Stimulated activated CD8-positive, alpha-beta memory T cell treated with anti-CD3 and anti-CD28 coated beads, Interleukin-7, amount 100 ng/mL, for 1 hour (primary cell): Measurements from ENCODE around the gene BCR.

Experiments
- DNase-seq, 2 donors: peaks; one replicate each; pipeline ENCODE4 v3.0.0-alpha.2; 2020; ENCODE audit warnings: low read depth in 2 of 2

Gene BCR

GRCh38 chr22:23175817-23176644 lies 4.3 kb upstream of the BCR start:
- no peak for DNase-seq

GRCh38 chr22:23176645-23177027 lies 3.7 kb upstream of the BCR start:
- no peak for DNase-seq

- no peak for DNase-seq
These were observed 3.1 kb upstream of the BCR start for GRCh38 chr22:23177197-23177596.

- DNase-seq: peak; percentile 38
These were observed 1.6 kb upstream of the BCR start for GRCh38 chr22:23178512-23179254.

GRCh38 chr22:23179381-23180299 lies 669 bp upstream of the BCR start:
- DNase-seq: no peak

GRCh38 chr22:23180893-23181720 lies 798 bp downstream of the BCR start:
- DNase-seq: no peak

- DNase-seq: no peak
These were observed 1.5 kb downstream of the BCR start for GRCh38 chr22:23181721-23182308.

GRCh38 chr22:23182309-23183060 lies 2.2 kb downstream of the BCR start:
- no peak for DNase-seq

GRCh38 chr22:23183061-23183698 lies 2.9 kb downstream of the BCR start:
- DNase-seq: no peak

GRCh38 chr22:23184100-23184763 lies 3.9 kb downstream of the BCR start:
- DNase-seq: no peak

- no peak for DNase-seq
These were observed 4.4 kb downstream of the BCR start for GRCh38 chr22:23184764-23185113.

GRCh38 chr22:23187211-23187610 lies 6.9 kb downstream of the BCR start:
- no peak for DNase-seq

- no peak for DNase-seq
These were observed 7.8 kb downstream of the BCR start for GRCh38 chr22:23187871-23188700.

GRCh38 chr22:23190526-23190925 lies 10.2 kb downstream of the BCR start:
- DNase-seq: no peak

- DNase-seq: no peak
These were observed 11.8 kb downstream of the BCR start for GRCh38 chr22:23192133-23192532.

- DNase-seq: no peak
These were observed 12.2 kb downstream of the BCR start for GRCh38 chr22:23192558-23192957.

- no peak for DNase-seq
These were observed 13.0 kb downstream of the BCR start for GRCh38 chr22:23193196-23193827.

GRCh38 chr22:23193882-23194281 lies 13.6 kb downstream of the BCR start:
- no peak for DNase-seq
